Fibroblast of mammary gland (primary cell): Measurements from ENCODE around the gene PIK3C3.

Experiments used
- DNase-seq: peaks from one replicate; pipeline ENCODE4 v3.0.0-alpha.2; 2010; ENCODE audit warnings: low read depth
- H3K4me3 ChIP-seq: 2 replicates; pipeline ENCODE4 v1.5.1; 2011; ENCODE audit warnings: low read depth, mild to moderate bottlenecking, low read length, moderate library complexity; ENCODE audit not compliant: control insufficient read depth
- CTCF ChIP-seq: conservative IDR thresholded peaks from 2 replicates; pipeline ENCODE4 v1.5.1; 2011; ENCODE audit warnings: low read depth, low read length, inconsistent platforms; ENCODE audit not compliant: control insufficient read depth, insufficient read depth

PIK3C3 gene

DNA sequence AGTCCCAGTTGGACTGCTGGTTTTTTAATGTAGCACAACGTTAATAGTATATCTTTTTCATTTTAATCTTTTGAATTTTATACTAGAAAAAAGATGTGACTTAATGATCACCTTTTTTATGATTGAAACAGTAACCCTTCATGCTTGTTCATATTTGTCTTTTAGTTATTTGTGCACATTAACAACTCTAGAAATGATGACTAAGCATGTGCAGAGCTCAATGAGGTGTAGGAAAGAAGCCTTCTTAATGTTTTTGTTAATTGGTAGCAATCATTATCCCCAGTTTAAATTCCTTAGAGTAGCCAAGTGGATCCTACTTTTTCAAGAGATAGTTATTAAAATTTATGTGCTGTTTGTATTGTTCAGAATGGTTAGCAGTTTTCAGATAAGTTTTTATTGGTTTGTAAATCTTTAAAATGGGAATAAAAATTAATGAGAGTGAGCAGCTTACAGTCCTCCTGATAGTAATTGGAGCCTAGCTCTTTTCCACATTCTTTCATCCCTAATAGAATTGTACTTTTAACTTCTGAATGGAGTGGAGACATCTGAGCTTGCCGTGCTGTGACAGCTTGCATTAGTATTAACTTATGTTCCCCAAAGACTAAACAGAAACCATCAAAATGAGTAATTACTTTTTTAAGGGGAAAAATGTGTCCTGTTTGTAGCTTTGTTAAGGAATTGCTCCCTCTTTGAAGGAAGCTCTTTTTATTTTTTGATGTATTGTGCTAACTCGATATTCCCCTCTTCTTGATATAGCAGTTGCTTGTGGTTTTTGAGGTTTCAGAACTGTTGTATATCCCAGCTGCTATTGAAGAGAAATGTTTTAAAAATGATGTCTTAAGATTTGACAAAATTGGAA, 17.3 kb downstream of the PIK3C3 start:
- no peak for DNase-seq
- no peak overlapping the region for H3K4me3 ChIP-seq
- TF ChIP-seq CTCF = no peak

- TF ChIP-seq CTCF = no peak
- no peak for DNase-seq
- no peak overlapping the region for H3K4me3 ChIP-seq
Observed at GRCh38 chr18:41973983-41974382, 18.9 kb downstream of the PIK3C3 start.

- no peak for TF ChIP-seq CTCF
- H3K4me3 ChIP-seq = no peak overlapping the region
- no peak for DNase-seq
Observed at GRCh38 chr18:41974796-41975201, 19.8 kb downstream of the PIK3C3 start.

DNA sequence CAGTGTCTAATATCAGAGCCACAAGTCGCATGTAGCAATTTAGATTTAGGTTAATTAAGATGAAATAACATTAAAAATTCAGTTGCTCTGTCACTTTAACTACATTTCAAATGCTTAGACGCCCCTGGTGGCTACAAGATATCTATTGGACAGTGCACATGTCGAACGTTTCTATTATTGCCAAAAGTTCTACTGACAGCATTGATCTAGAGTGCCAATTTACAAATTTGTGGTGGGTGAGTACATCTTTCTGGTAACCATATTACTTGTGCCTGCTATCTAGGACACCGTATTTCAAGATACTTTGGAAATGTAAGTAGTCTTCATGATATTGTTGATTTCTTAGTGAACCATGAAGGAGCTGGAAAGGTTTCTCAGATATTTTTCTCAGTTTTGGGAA, 20.2 kb downstream of the PIK3C3 start:
- no peak for DNase-seq
- no peak for TF ChIP-seq CTCF
- H3K4me3 ChIP-seq = no peak overlapping the region

- no peak for DNase-seq
- no peak overlapping the region for H3K4me3 ChIP-seq
- TF ChIP-seq CTCF = no peak
Observed at GRCh38 chr18:41977233-41977632, 22.2 kb downstream of the PIK3C3 start.

GRCh38 chr18:41982942-41983660, 28.1 kb downstream of the PIK3C3 start:
- no peak overlapping the region for H3K4me3 ChIP-seq
- no peak for DNase-seq
- TF ChIP-seq CTCF = no peak
